ENCODE measurements around the gene SETBP1.
"Not testable (repeated sequence)": the region's sequence is repeated elsewhere in the genome, so short reads cannot be mapped to it uniquely, and the experiment has no call there.

The SETBP1 gene

DNA sequence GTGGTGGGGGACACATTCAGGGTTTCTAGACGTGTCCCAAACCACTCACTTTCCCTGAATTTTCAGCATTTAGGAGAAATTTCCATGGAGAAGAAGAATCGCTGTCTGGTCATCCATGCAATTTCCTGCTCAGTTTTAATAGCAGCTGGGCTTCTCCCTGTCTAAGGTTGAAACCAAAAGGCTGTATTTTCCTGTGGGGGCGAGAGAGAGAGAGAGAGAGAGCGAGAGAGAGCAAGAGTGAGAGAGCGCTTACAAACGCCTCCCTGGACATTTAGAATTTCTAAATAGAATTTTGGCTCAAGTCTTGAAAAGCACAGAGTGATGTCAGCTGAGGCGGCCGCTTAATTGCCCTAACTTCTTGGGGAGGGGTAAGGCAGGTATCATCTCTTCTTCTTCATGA is 110.8 kb downstream of the SETBP1 start:
- no peak for DNase-seq (ENCODE audit: low read depth in 2 of 2)

DNA sequence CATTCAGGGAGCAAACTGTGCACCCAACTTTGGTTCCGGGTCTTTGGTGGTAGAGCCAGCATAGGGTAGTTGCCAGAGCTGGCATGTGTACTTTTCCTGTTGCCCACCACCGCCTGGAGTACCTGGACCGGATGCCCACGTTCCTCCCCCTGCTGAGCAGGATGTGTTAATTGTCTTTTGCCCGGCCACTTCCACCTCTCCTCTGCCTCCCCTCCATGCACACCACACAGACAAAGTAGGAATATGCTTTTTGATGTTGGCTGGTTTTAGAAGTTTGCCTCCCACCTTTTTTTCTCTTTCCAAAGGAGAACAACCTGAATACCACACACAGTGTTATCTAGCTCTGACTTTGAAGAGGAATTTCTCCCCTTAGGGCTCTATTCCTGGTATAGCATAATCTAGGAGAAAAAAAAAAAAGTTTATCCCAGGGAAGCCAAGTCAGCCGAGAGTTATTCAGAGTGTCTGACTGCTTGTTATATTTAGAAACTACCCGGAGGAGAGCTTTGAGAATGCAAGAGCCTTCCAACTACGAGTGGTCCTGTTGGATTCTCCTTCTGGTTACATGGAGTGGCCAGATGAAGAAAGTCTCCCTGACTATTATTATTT is 111.9 kb downstream of the SETBP1 start:
- no peak for DNase-seq (ENCODE audit: low read depth in 2 of 2)

DNA sequence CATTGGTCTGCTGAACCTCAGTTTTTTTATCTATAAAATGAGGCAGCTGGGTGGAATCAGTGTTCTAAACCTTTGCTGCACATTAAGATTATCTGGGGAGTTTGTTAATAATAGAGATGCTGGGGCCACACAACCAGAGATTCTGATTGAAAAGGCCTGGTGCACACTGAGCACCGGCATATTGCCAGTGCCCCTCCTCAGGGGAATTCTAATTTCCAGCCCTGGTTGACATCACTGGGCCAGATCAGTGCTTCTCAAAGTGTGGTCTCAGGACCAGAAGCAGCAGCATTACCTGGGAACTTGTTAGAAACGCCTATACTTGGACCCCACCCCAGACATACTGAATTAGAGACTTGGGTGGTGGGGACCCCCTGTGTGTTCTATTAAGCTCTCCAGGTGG is 112.5 kb downstream of the SETBP1 start:
- DNase-seq (ENCODE audit: low read depth in 2 of 2) = no peak

DNA sequence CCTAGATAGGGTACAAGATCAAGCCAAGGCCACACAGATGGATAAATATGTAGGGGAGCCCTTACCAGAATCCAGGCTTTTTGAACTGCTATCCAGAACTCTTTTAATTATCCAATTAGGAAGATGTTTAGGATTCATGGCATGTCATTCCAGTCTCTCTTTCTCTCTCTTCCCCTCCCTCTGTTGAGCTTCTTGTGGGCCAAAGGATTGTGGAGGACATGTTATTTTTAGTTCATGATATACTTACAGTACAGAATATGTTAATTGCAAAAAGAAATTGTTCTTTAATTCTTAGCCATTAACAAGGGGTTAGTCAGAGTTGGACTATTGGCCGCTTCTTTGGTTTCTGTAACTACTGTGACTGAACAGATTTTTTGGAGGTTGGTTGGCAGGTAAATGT is 113.0 kb downstream of the SETBP1 start:
- DNase-seq (ENCODE audit: low read depth in 2 of 2) = no peak

DNA sequence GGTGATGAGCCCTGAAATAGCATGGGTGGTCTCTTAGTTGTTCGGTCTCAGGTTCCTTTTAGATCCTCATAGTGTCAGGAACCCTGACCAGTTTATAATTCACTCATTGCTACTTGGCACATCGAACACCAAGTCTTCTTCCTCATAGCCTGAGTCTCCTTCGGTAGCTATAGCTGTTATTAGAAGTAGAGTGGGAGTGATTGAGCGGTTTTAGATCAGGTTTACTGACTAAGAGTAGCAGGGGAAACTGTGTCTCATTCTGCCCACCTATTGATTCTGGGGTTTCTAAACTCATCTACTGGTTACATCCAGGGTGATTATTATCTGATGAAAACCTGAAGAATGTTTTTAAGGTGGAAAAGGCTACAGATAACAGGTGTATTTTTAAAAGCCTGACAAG is 114.6 kb downstream of the SETBP1 start:
- DNase-seq (ENCODE audit: low read depth in 2 of 2) = no peak

DNA sequence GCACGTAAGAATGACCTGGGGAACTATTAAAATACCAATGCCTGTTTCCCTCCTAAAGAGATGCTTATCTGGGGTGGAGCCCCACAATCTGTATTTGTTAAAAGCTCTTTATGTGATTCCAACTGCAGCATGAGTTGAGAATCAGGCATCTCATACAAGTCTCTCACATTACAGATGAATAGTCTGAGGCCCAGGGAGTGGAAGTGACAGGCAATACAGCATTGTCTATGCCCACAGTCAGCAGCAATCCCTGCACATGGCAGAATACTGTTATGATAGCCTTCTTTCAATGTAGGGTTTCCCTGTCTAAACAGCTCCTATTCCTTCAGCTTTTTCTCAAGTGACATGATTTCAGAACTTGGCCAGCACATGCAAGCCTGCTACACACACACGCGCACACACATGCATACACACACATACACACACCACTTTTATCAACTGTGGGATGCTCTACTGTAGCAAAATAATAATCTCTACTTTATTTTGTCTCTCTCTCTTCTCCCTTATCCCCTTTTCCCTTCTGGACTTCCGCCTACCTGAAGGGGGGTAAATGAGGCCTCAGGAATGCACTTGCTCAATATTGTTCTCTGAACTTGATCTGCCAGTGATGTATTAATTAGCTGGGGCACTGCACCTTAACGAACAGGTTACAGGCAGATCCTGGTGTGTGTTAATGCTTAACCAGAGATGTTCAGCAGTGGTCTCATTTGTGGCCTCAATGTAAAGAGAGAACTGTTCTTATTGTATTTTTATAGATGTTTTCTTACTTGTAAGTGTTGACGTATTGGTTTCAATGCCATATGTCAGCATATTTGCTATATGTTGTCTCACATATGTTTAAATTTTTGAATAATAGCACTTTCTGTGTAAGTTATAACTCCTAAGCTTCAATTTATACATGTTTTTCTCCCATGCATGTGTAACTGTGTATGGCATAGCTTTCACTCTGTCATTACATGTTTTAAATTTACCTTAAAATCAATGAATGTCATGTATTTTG is 116.0 kb downstream of the SETBP1 start:
- DNase-seq (ENCODE audit: low read depth in 2 of 2) = no peak

DNA sequence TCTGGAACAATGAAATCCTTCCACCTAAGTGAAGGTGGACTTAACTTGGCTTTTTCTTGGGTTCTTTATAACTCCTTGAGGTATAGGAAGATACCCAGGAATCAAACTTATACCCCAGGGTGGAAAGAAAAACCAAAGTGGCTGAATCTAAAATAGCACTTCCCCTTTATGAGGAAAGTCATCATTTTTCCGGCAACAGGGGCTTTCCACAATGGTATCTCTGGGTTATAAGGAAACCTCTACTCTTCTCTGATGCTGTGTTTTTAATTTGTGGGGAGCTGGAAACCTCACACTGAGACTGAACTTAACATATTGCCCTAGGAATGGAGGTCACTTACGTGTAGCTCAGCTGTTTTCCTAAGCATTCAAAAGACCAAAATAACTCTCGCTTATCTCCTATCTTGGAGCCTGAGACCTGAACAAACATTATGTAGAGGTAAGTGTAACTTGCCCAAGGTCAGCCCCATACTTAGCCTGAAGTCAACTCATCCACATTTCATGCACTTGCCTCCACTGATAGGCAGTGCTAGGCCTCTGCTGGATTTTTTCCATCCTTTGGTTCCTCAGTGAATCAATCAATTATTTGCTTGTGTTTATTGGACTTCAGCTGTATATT is 117.9 kb downstream of the SETBP1 start:
- DNase-seq (ENCODE audit: low read depth in 2 of 2) = no peak

DNA sequence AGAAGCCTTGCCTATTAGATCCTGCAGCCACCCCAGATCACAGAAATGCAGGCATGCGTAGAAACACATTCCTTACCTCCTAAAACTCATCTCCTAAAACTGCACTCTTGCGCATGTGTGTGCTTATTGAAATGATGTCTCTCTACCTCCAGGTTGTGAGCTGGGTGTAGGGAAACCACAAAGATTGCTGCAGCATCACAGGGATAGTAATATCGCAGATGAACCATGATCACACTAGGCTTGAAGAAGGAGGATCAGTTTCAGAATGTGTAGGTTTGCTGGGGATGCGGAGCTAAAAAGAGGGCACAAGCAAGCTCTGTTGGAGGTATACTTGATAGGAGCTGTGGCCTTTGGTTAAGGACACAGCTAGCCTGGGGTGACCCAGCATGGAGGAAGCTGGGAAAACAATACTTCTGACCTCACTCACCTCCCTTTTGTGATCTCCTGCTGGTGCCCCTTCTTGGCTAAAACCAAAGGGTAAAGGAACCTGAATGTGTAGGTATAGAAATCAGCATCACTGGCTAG is 118.8 kb downstream of the SETBP1 start:
- no peak for DNase-seq (ENCODE audit: low read depth in 2 of 2)

DNA sequence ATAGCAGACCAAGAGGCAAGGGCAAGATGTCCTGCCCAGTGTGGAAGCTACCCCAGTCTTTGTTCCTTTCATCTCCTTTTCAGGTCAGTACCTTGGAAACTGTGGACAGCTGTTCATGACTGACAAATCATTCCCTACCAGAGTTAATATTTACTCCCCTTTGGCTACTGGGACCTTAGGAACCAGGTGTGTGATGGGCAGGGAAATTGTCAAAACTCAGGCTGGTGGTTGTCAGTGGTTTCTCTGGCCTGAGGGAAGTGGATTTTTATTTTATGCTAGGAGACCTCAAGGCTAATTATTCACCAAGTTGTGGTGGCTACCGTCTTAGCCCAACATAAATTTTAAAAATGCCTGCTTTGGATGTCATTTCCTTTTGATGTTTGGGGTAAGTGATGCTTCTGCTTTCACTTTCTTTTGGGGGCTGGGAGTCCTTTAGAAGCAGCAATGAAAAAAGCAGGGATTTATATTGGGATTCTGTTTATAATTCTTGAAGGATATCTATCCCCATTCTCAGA is 119.3 kb downstream of the SETBP1 start:
- no peak for DNase-seq (ENCODE audit: low read depth in 2 of 2)

DNA sequence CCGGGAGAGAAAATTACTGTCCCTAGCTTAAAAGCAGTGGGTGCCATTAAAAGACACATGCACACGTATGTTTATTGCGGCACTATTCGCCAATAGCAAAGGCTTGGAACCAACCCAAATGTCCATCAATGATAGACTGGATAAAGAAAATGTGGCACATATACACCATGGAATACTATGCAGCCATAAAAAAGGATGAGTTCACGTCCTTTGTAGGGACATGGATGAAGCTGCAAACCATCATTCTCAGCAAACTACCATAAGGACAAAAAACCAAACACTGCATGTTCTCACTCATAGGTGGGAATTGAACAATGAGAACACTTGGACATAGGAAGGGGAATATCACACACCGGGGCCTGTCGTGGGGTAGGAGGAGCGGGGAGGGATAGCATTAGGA is 120.1 kb downstream of the SETBP1 start:
- not testable (repeated sequence) for DNase-seq (ENCODE audit: low read depth in 2 of 2)

DNA sequence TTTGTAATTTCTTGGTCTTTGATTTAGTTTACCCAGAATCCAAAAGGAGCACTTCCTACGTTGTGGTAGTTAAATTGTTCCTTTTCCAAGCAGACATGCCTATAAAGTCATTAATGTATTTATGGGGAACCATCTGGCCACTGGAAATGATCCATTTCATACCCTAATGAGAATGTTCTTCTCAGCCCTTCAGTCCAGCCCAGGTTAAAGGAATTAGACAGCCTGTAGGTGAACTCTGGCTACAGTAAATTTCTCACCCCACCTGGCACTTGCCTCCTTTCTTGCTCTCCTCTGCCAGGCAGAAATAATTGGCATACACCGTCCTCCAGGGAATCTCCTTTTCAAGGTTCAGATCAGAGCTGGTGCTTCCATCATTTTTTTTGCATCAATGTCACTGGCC is 121.1 kb downstream of the SETBP1 start:
- DNase-seq (ENCODE audit: low read depth in 2 of 2) = no peak

DNA sequence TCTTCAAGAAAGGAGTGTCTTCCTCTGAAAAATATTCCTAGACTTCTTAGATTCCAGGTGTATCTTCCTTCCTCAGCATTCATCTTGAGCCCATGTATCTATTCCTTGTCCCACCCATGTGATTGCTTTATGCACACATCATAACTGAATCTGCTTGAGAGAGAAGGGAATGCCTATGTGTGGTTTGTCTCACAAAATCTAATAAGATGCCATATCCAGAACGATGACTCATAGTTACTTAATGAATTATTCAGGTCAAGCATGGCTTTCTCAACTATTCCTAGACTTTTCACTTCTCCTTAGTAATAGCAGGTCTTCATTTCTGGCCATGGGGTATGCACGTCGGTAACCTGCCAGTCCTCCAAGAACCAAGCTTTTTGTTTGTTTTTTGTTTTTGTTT is 121.8 kb downstream of the SETBP1 start:
- DNase-seq (ENCODE audit: low read depth in 2 of 2) = no peak

DNA sequence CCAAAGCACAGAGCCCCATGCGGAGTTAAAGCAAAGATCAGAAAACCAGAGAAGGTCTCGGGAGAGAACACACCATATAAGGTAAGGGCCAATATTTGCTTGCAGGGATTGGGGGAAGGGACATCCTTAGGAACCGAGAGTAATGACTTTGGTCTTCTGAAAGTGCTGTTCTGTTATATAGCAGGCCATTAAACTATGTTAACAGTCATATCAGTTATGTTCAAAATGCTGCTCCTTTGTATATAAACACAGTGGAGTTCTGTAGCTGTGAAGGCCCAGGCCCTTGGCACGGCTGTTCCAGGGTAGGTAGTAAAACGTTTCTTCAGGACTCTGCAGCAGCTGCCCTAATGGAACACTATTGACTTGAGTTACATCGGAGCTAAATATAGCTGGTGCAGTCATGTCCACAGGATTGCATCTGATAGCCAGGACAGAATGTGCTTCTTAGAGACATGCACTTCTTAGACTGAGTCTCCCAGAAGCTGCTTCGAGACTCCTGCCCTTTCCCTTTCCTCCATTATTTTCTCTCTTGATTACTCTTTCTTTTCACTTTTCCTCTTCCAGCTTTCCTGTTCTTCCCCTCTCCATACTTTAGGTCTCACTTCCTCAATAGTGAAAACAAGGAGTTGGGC is 122.4 kb downstream of the SETBP1 start:
- no peak for DNase-seq (ENCODE audit: low read depth in 2 of 2)

DNA sequence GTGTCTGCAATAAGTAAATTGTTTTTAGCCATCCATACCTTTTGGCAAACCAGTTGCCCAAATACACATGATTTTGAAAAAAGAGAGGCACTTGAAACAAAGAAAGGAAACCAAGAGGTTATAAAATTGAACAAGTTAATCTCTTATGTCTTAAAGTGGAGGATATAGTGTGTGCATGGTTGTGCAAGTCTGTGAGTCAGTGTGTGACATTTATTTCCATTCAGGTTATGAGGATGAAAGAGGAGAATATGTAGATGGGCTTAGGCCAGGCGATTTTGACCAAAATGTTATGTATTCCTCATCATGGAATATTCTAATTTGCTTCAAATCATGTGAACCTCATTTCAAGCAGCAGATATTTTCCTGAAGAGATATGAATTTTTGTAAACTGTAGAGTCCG is 123.3 kb downstream of the SETBP1 start:
- DNase-seq (ENCODE audit: low read depth in 2 of 2) = no peak

DNA sequence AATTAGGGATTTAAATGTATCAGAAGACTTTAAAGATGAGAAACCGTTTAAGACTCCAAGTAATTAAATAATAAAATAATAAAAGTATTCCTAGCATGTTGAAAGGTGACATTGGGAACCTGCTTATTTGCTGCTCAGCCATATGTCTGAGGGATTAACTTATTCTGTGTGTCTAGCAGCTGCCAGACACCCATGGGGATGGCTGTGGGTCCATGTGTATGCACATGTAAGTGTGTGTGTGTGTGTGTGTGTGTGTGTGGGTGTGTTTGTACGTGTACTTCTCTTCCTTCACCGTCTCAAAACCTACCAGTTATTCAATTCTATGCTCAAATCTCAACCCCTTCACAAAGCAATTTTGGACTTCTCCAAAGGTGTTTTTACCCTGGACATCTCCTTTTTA is 124.5 kb downstream of the SETBP1 start:
- no peak for DNase-seq (ENCODE audit: low read depth in 2 of 2)

DNA sequence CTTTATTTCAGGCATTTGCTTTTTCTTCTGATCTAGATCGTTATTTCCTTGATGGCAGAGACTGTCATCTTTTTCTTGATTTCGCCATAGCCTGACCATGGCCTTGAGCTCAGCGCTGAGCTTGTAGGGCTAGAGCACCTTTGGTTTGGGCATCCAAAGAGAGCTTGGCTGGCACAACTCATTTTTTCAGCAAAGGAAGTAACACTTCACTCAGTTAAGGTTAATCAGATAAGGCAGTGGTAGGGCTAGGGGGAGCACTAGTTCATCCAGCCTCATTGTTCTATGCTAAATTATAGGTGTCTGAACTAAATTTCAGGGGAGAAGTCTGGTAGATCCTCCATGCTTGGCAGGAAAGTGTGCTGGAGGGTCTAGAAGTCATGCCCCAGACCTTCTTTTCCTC is 125.0 kb downstream of the SETBP1 start:
- no peak for DNase-seq (ENCODE audit: low read depth in 2 of 2)

DNA sequence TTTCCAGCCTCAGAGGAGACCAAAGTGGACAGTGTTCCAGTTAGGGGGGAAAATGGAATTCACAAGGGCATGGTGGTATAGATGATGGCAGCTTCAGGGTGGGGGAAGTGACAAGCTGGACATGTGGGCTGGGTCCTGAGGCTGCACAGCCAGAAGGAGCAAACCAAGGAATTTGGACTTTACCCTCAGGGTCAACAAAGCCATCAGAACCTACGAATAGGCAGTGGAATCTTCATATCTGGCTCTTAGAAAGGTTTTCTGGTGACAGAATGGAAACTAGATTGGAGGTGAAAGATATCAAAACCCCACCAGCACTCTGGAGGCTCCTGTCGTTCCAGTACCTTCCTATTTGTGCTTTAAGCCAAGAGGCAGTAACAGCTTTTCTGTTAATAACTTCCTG is 127.1 kb downstream of the SETBP1 start:
- no peak for DNase-seq (ENCODE audit: low read depth in 2 of 2)

DNA sequence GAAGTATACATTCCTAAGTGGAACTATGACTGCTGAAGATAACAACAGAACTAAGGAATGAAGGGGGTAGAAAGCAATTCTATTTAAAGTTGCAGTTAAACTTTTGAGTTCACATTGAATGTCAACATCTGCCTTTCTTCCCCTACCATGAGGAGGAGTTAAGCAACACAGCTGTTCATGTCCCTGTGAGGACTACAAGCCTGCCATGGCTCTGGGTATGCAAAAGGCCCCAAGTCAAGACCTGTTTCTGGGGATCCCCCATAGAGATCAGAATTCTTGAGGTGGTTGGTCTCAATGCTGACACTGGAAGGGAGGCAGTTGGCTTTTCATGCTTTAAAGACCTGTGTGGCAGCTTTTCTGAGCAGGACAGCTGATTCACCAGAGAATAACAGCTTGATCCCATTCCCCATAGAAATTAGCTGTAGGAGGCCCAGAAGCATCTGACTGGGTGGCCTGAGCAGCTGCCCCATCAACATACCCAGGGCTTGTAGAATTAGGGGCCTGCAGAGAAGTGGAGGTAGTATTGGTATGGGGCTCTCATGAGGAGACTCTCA is 131.0 kb downstream of the SETBP1 start:
- DNase-seq (ENCODE audit: low read depth in 2 of 2) = no peak

DNA sequence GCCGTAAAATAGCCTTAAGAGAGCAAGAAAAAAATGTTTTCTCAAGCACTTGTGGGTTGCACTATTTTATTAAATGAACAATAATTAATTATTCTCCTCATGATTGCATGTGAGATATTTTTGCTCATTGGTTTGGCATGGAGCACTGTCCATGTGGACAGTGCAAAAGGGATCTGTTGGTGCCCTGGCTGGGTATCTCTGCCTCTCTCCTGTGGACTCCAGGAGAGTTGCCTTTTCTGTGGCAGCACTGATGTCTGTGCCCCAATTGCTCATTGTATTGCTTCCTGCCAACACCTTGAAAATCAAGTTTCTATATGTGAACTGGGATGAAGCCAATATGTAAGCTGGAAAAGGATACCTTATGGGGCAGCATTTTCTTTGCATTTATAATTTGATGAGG is 131.7 kb downstream of the SETBP1 start:
- no peak for DNase-seq (ENCODE audit: low read depth in 2 of 2)

DNA sequence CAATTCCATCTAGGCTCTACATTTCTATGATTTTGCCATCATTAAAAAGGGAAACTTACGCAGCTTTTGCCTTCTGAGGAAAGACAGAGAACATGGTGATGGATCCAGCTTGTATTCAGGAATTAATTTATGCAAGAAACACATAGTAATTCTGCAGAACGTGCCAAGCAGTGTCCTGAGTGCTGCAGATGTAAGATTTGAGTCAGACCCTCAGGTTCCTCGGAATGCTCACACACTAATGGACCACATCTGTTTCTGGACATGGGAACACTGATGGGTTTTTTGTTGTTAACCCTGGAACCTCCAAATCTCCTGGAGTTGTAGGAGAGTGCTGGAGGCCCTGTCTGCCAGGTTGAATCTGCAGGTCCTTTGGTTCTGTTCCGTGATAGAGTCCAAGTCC is 132.9 kb downstream of the SETBP1 start:
- DNase-seq (ENCODE audit: low read depth in 2 of 2) = no peak

DNA sequence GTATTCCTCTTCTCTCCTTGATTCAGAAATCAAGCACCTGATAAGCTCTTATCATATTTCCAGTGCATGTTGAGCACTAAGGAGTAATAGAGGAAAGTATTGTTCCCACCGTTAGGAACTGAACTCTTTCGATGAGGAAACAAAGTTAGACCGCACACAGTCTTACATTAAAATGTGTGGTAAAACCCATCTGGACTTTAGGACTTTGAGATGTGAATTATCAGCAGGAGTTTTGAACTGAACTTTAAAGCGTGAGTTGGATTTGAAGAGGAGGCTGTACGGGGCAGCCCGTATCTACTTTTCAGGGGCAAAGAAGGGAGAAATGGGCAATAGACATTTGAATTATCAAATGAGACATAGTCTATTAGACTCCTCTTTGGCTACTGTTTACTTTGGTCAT is 134.4 kb downstream of the SETBP1 start:
- no peak for DNase-seq (ENCODE audit: low read depth in 2 of 2)

DNA sequence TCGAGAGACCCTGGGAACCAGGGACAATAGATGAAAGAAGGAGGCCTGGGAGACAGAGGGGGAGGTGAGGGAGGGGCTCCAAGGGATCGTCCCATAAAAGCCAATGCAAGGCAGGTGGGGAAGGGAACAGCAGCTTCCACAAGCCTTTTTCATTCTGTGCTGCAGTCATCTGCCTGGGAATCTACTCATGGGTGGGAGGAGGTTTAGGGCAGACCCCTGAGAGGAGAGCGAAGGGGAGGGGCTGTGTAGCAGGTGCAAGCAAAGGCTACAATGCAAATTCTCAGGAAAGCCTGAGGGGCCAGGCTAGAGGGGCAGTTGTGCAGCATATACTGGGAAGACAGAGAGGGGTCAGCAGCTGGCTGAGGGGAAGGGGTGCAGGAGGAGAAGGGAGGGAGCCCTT is 135.4 kb downstream of the SETBP1 start:
- no peak for DNase-seq (ENCODE audit: low read depth in 2 of 2)

Measured in stimulated activated CD4-positive, alpha-beta T cell treated with anti-CD3 and anti-CD28 coated beads, Interleukin-1b, Interleukin-23, amount 100 ng/mL, for 4 hours (primary cell).